ENCODE measurements around the gene TEX29. TPM values are rescaled to one million over a fixed set of nuclear protein-coding genes. Genes with fewer than 3 reads are reported as not detected.

TEX29 gene
- total RNA-seq, 1 experiment from 2014 or later, result 0.68 TPM

GRCh38 chr13:111390522-111391270 is 70.3 kb downstream of the TEX29 start:
- TF ChIP-seq ZBTB43 (CRISPR knock-in tag; IDR thresholded peaks at IDR 0.05), result no peak
- peaks cover 6% of the 10 kb centered on the region for H3K9me3 Mint-ChIP-seq
- H3K4me3 Mint-ChIP-seq, result no peak overlapping the region
- CTCF ChIA-PET, result interaction anchor here (0.9 to 1.8 kb wide), 3 partner anchors 39 to 46 kb away, joined by 3 to 5 read pairs (median 5); no protein-coding TSS in a partner anchor
- H3K27ac Mint-ChIP-seq, result no peak overlapping the region
- no peaks in the 10 kb centered on the region for H3K4me1 Mint-ChIP-seq
- POLR2A ChIA-PET, result no interaction called here
- no peaks in the 10 kb centered on the region for H3K36me3 Mint-ChIP-seq
- H3K27me3 Mint-ChIP-seq (ENCODE audit: low read depth), result no peaks in the 10 kb centered on the region
- no peak for DNase-seq (ENCODE audit: low spot score)
- ATAC-seq, result no peak

- ChIA-PET POLR2A (no interaction called here), CTCF (interaction anchor here (1.5 kb wide), 1 partner anchor 48 kb away, joined by 5 read pairs; no protein-coding TSS in a partner anchor)
- no peak overlapping the region for H3K4me3 Mint-ChIP-seq
- no peak for TF ChIP-seq ZBTB43 (CRISPR knock-in tag; IDR thresholded peaks at IDR 0.05)
- peaks cover 8% of the 10 kb centered on the region for H3K9me3 Mint-ChIP-seq
- no peaks in the 10 kb centered on the region for H3K36me3 Mint-ChIP-seq
- ATAC-seq (no peak), DNase-seq (ENCODE audit: low spot score) (no peak)
- H3K4me1 Mint-ChIP-seq, result no peaks in the 10 kb centered on the region
- H3K27me3 Mint-ChIP-seq (ENCODE audit: low read depth), result no peaks in the 10 kb centered on the region
- no peak overlapping the region for H3K27ac Mint-ChIP-seq
These were observed 72.0 kb downstream of the TEX29 start for GRCh38 chr13:111392486-111392885.

GRCh38 chr13:111393221-111393790 is 72.9 kb downstream of the TEX29 start:
- Mint-ChIP-seq H3K27me3 (ENCODE audit: low read depth) (no peaks in the 10 kb centered on the region), H3K9me3 (peaks cover 10% of the 10 kb centered on the region), H3K27ac (no peak overlapping the region), H3K36me3 (no peaks in the 10 kb centered on the region), H3K4me3 (no peak overlapping the region), H3K4me1 (no peaks in the 10 kb centered on the region)
- ChIA-PET CTCF (interaction anchor here (1.4 kb wide), 1 partner anchor 36 kb away, joined by 3 read pairs; no protein-coding TSS in a partner anchor), POLR2A (no interaction called here)
- DNase-seq (ENCODE audit: low spot score), result no peak
- no peak for ATAC-seq
- TF ChIP-seq GRHL2 (CRISPR knock-in tag; IDR thresholded peaks at IDR 0.05; ENCODE audit: insufficient replicate concordance, severe bottlenecking), result no peak
- TF ChIP-seq GTF2I (CRISPR knock-in tag; conservative IDR thresholded peaks at IDR 0.05), result no peak
- TF ChIP-seq IRF1 (CRISPR knock-in tag; IDR thresholded peaks at IDR 0.05), result no peak
- TF ChIP-seq PRRX2 (CRISPR knock-in tag; IDR thresholded peaks at IDR 0.05), result no peak
- no peak for TF ChIP-seq USF2 (CRISPR knock-in tag; IDR thresholded peaks at IDR 0.05)
- no peak for TF ChIP-seq ZNF512 (CRISPR knock-in tag; IDR thresholded peaks at IDR 0.05; ENCODE audit: borderline replicate concordance)
- TF ChIP-seq SMAD4 (CRISPR knock-in tag; IDR thresholded peaks at IDR 0.05), result no peak
- no peak for TF ChIP-seq SMAD3 (CRISPR knock-in tag; IDR thresholded peaks at IDR 0.05; ENCODE audit: borderline replicate concordance)
- TF ChIP-seq FOXK1 (CRISPR knock-in tag; IDR thresholded peaks at IDR 0.05), result no peak
- TF ChIP-seq RORB (CRISPR knock-in tag; IDR thresholded peaks at IDR 0.05), result no peak

Other genes starting within 250 kb of the TEX29 start
- gene ARHGEF7, start 205.3 kb upstream of the TEX29 start, total RNA-seq (2021), result 43.3 to 47.3 TPM (median 44.3 TPM) in 3 replicates